Right hindlimb (tissue), 1 donor: ENCODE data around the gene EPB42.
"Not testable (repeated sequence)": the region's sequence is repeated elsewhere in the genome, so short reads cannot be mapped to it uniquely, and the experiment has no call there.

Source experiments
- DNase-seq: peaks from one replicate; pipeline ENCODE4 v3.0.0-alpha.2; 2018

Gene EPB42

DNA sequence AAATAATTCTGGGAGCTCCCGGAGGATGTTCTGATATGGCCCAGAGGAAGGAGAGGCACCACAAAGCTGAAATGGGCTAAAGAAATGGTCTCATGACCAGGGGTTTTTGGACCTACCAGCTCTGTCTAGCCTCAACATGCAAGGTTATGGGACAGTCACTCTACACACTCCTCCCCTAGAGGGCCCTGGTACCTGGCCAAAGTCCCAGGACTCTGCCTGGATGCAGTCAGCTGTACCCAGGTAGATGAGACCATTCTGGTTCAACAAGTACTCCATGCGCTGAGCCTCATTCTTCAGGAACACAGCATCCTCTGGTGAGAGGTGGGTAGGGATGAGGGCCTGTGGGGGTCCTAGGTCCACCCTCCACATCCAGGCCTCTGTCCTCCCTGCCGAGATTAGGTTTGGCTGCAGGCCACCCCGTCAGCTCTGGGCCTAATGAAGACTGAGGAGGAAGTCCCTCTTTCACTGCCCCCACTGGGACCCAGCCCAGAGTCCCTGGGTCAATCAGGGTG is 9.5 kb downstream of the EPB42 start:
- DNase-seq, result no peak

- DNase-seq, result no peak
Observed at GRCh38 chr15:43210807-43211206, 10.0 kb downstream of the EPB42 start.

DNA sequence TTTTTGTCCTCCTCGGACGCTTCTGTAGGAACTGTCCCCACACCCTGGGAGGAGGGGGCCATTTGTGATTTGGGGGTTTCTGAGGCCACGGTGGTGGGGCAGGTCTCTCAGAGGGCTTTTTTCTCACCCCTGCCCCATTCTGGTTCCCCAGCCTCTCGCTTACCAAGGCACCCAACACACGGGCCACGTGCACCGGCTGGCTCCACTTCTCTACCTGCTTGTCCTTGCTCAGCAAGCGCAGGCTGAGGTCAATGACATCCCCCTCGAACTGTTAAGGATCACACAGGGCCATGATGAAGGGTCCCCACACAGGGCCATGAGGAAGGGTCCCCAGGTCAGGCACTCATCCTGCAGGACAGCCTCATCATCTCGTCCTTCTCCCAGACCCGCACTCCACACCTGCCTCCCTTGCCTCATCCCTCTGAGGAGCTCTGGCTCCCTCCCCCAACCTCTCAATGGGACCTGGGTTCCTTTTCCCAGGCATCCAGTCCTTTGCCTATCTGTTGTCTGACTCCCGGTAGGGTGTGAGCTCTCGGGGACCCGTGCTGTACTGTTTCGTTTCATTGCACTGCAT is 10.6 kb downstream of the EPB42 start:
- no peak for DNase-seq

- DNase-seq, result no peak
Observed at GRCh38 chr15:43209059-43209824, 11.6 kb downstream of the EPB42 start.

DNA sequence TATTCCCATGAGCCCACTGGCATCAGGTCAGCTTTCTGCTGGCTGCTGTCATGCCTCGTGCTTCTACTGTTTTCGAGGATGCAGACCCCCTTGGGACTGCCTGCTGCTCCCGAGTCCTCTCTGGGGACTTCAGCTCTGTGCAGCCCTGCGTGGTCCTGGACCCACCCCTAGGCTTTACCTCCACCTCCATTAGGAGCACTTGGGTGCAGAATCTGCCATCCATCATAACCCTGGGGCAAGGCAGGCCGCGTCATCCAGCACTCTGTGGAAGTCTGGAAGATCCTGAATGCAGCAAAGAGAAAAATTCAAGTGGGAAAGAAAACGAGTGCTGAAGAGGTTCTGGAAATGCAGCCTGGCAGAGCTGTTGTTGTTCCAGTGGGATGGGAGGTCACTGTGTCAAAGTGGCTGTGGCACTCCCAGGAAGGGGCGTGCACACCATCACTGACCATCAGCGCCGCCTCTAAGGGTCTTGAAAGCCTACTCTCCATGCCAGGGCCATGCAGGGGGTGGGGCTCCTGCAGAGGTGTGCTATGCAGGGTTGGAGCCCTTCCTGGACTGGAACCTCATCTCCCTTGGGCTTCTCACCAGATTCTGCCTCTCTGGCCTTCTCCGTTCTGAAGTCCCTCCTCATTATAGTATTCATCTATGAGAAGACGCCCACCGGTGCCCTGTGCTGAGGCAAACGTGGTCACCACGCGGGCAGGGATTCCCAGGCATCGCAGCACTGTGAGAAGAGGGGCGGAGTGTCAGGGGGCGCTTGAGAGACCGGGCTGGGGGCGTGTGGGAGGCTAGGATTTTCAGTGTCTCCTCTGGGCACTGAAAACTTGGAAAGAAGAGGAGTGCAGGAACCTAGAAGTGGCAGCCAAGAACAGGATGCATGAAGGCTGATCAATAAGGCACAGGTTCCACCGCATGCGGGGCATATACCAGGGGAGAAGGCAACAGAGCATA is 12.5 kb downstream of the EPB42 start:
- no peak for DNase-seq

- DNase-seq, result no peak
Observed at GRCh38 chr15:43207024-43207423, 13.8 kb downstream of the EPB42 start.

- no peak for DNase-seq
Observed at GRCh38 chr15:43206054-43206453, 14.8 kb downstream of the EPB42 start.

GRCh38 chr15:43204016-43204901 is 16.6 kb downstream of the EPB42 start:
- no peak for DNase-seq

GRCh38 chr15:43199945-43200488 is 20.8 kb downstream of the EPB42 start:
- DNase-seq, result no peak

DNA sequence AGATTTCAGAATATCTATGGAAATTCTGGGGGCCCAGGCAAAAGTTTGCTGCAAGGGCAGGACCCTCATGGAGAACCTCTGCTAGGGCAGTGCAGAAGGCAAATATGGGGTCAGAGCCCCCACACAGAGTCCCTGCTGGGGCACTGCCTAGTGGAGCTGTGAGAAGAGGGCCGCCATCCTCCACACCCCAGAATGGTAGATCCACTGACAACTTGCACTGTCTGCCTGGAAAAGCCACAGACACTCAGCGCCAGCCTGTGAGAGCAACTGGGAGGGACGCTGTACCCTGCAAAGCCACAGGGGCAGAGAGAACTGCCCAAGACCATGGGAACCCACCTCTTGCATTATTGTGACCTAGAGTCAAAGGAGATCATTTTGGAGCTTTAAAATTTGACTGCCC is 21.8 kb downstream of the EPB42 start:
- DNase-seq, result no peak

GRCh38 chr15:43198556-43198955 is 22.3 kb downstream of the EPB42 start:
- DNase-seq, result not testable (repeated sequence)

GRCh38 chr15:43197773-43198172 is 23.0 kb downstream of the EPB42 start:
- not testable (repeated sequence) for DNase-seq

GRCh38 chr15:43196760-43197548 is 23.9 kb downstream of the EPB42 start:
- DNase-seq, result no peak

DNA sequence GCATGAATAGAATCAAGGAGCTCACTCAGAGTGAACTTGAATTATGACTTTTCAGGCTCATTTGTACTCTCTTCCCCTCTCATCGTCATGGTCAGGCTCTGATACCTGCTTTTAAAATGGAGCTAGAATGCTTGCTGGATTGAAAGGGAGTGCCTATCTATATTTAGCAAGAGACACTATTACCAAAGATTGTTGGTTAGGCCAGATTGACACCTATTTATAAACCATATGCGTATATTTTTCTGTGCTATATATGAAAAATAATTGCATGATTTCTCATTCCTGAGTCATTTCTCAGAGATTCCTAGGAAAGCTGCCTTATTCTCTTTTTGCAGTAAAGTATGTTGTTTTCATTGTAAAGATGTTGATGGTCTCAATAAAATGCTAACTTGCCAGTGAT is 26.0 kb downstream of the EPB42 start:
- no peak for DNase-seq

DNA sequence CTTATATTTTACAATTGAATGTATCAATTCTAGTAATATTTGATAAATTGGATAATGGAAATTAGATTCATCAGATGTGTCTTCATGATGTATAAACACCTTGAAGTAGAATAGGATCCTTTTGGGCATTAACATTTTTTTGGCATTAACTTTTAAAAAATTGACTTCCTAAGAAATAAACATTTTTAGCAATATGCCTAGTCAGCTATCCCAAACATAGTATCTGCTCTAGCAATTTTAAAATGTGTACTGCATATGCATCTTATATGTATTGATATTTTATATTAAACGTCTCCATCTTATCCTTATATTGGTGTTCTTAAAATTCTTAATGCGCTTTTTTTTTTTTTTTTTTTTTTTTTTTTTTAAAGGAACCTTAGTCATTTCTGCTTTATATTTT is 27.1 kb downstream of the EPB42 start:
- no peak for DNase-seq

DNA sequence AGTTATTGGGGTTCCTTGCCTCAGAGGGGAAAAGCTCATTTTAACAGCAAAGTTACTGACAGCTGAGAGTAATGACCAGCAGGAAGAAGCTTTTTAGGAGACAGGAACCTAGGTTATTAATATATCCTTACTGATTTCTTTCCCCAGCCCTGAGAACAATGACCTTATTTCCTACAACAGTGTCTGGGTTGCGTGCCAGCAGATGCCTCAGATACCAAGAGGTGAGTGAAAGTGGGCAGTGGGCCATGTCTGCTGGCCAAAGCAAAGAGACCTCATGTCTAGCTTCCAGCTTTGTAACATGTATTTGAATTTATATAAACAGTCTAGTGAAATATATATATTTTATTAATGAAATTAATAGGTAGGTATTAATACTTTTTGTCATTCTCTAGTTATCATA is 30.6 kb downstream of the EPB42 start:
- no peak for DNase-seq

DNA sequence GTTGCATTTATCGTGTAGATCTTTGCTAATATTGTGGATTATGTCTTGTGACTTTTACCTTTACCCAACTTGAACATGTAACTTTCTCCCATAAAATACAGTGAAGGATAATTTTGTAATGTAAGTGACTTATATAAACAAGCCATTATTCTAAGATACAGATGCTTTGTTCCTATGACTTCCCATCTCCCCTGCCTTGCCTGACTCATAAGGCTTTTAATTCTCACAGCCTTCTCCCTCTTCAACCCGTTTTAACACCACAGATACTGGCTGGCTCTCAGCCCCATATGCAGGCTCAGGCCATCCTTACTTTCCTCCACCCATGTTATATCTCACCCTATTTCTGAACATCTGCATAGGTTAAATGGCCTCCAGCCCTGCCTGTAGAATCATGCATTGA is 31.5 kb downstream of the EPB42 start:
- no peak for DNase-seq

GRCh38 chr15:43187544-43188155 is 33.2 kb downstream of the EPB42 start:
- DNase-seq, result no peak

GRCh38 chr15:43186003-43186353 is 34.8 kb downstream of the EPB42 start:
- DNase-seq, result no peak

GRCh38 chr15:43185157-43186002 is 35.4 kb downstream of the EPB42 start, which contains the start of gene CCNDBP1:
TSS of gene CCNDBP1 (plus strand) at chr15:43185403. CDS start at chr15:43185499, 96 bp downstream.
- DNase-seq, result peak; percentile 88
